MCF 10A (cell line): ENCODE results near the gene SMIM3. TPM values are rescaled to one million over a fixed set of nuclear protein-coding genes. Genes with fewer than 3 reads are reported as not detected.
"Not testable (repeated sequence)": the region's sequence is repeated elsewhere in the genome, so short reads cannot be mapped to it uniquely, and the experiment has no call there.

Experiments
- BruUV-seq: library from RNA; stranded (reverse); fragments of 400-500 nt; replicated peaks from 2 replicates; lab custom pipeline; 2021; lab: Mats Ljungman, UMichigan
- CTCF ChIA-PET: fragments of 300-600 bp; sonication (Branson Sonifier 250); formaldehyde crosslinking; extraction: SDS; loops from one replicate; lab custom pipeline; 2021; ENCODE audit warnings: antibody characterized with exemption, inconsistent platforms; lab: Yijun Ruan, JAX
- POLR2A ChIA-PET: fragments of 300-600, 350-650 bp; sonication (Branson Sonifier 250); formaldehyde crosslinking; extraction: SDS; loops from one replicate; lab custom pipeline; 2020; ENCODE audit warnings: antibody characterized with exemption, inconsistent platforms; lab: Yijun Ruan, JAX
- DNase-seq: peaks from one replicate; pipeline ENCODE4 v3.0.0-alpha.2; 2018; ENCODE audit not compliant: unreplicated experiment
- H3K27ac Mint-ChIP-seq: one replicate; pipeline ENCODE4 v1.8.0; 2022; ENCODE audit warnings: mild to moderate bottlenecking, low read depth, mixed read lengths; ENCODE audit not compliant: unreplicated experiment
- H3K27me3 Mint-ChIP-seq: one replicate; pipeline ENCODE4 v1.8.0; 2022; ENCODE audit warnings: mixed read lengths; ENCODE audit not compliant: insufficient read depth, unreplicated experiment
- H3K36me3 Mint-ChIP-seq: one replicate; pipeline ENCODE4 v1.8.0; 2022; ENCODE audit warnings: mild to moderate bottlenecking, moderate library complexity, mixed read lengths; ENCODE audit not compliant: insufficient read depth, unreplicated experiment
- H3K4me1 Mint-ChIP-seq: one replicate; pipeline ENCODE4 v1.8.0; 2022; ENCODE audit warnings: mixed read lengths; ENCODE audit not compliant: insufficient read depth, unreplicated experiment
- H3K4me3 Mint-ChIP-seq: one replicate; pipeline ENCODE4 v1.8.0; 2022; ENCODE audit warnings: mild to moderate bottlenecking, moderate library complexity, mixed read lengths; ENCODE audit not compliant: unreplicated experiment
- H3K9me3 Mint-ChIP-seq: one replicate; pipeline ENCODE4 v1.8.0; 2022; ENCODE audit warnings: mixed read lengths; ENCODE audit not compliant: unreplicated experiment
- CTCF ChIP-seq: fragments of 200-600 bp; IDR thresholded peaks from one replicate; pipeline ENCODE4 v1.8.0; 2022; ENCODE audit warnings: antibody characterized with exemption, mild to moderate bottlenecking; ENCODE audit not compliant: unreplicated experiment
- intact Hi-C: fragments of 100-400 bp; cut with micrococcal nuclease; formaldehyde crosslinking; loops from 2 replicates; pipeline ENCODE4 v1.14.1; 2022
- total RNA-seq: library from RNA; stranded (reverse); gene quantifications from 2 replicates; pipeline ENCODE4 v1.2.3, GENCODE V29; 2022

Gene SMIM3
- total RNA-seq, 1 experiment from 2014 or later, result 21.7 TPM

GRCh38 chr5:150809363-150809762 lies 30.8 kb downstream of the SMIM3 start:
- CTCF ChIA-PET, result interaction anchor here (0.6 to 3.1 kb wide), 3 partner anchors 8 to 306 kb away, joined by 3 to 19 read pairs (median 8); no protein-coding TSS in a partner anchor
- no TSS peak for BruUV-seq
- no peak overlapping the region for H3K27ac Mint-ChIP-seq

DNA sequence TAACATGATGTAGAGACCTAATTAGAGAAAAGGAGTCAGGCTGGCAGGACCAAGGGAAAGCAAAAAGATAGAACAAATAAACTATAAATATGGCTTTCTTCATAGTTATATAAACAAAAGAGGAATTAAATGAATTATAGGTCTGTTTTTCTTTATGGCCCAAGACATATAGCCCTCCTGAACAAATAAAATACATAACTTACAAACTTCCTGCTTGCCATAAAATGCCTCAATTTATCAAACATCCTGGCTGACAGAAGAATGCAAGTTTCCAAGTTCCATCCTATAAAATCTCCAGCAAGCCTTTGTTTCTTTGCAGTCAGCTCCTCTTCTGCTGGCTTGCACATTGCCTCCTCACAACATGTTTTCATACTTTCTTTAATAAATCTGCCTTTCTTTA lies 36.5 kb downstream of the SMIM3 start:
- no TSS peak for BruUV-seq
- peaks cover 12% of the 10 kb centered on the region for H3K9me3 Mint-ChIP-seq
- no peaks in the 10 kb centered on the region for H3K4me1 Mint-ChIP-seq
- no peaks in the 10 kb centered on the region for H3K27me3 Mint-ChIP-seq
- TF ChIP-seq CTCF, result no peak
- ChIA-PET POLR2A (no interaction called here), CTCF (interaction anchor here (1.7 to 3.7 kb wide), 2 partner anchors 10 to 13 kb away, joined by 8 to 31 read pairs; no protein-coding TSS in a partner anchor)
- H3K4me3 Mint-ChIP-seq, result no peak overlapping the region
- intact Hi-C loops, result no loop called here
- H3K36me3 Mint-ChIP-seq, result no peaks in the 10 kb centered on the region
- no peak overlapping the region for H3K27ac Mint-ChIP-seq
- no peak for DNase-seq

More at GRCh38 chr5:150809363-150809762, 30.8 kb downstream of the SMIM3 start:
- H3K4me1 Mint-ChIP-seq, result no peaks in the 10 kb centered on the region
- H3K9me3 Mint-ChIP-seq, result peaks cover 2% of the 10 kb centered on the region
- POLR2A ChIA-PET, result no interaction called here
- no peak for TF ChIP-seq CTCF
- H3K36me3 Mint-ChIP-seq, result no peaks in the 10 kb centered on the region
- no peak for DNase-seq
- H3K27me3 Mint-ChIP-seq, result no peaks in the 10 kb centered on the region
- H3K4me3 Mint-ChIP-seq, result no peak overlapping the region
- intact Hi-C loops, result no loop called here

- DNase-seq, result no peak
- BruUV-seq, result no TSS peak
- no peak overlapping the region for H3K27ac Mint-ChIP-seq
- no peaks in the 10 kb centered on the region for H3K27me3 Mint-ChIP-seq
- CTCF ChIA-PET, result interaction anchor here (0.6 to 3.7 kb wide), 5 partner anchors 12 to 254 kb away, joined by 3 to 31 read pairs (median 3); no protein-coding TSS in a partner anchor
- H3K4me3 Mint-ChIP-seq, result no peak overlapping the region
- intact Hi-C loops, result no loop called here
- peaks cover 12% of the 10 kb centered on the region for H3K9me3 Mint-ChIP-seq
- no peaks in the 10 kb centered on the region for H3K36me3 Mint-ChIP-seq
- H3K4me1 Mint-ChIP-seq, result no peaks in the 10 kb centered on the region
- no peak for TF ChIP-seq CTCF
- POLR2A ChIA-PET, result interaction anchor here (0.6 kb wide), 1 partner anchor 178 kb away, joined by 3 read pairs; no protein-coding TSS in a partner anchor
These were observed 38.4 kb downstream of the SMIM3 start for GRCh38 chr5:150816946-150817345.

- BruUV-seq, result no TSS peak
These were observed 51.2 kb downstream of the SMIM3 start for GRCh38 chr5:150829744-150830143.

GRCh38 chr5:150831821-150832220 lies 53.3 kb downstream of the SMIM3 start:
- POLR2A ChIA-PET, result interaction anchor here (1.1 kb wide), 1 partner anchor 14 kb away, joined by 3 read pairs; the partner anchor contains the start of gene IRGM

More at GRCh38 chr5:150829744-150830143, 51.2 kb downstream of the SMIM3 start:
- Mint-ChIP-seq H3K36me3 (no peaks in the 10 kb centered on the region), H3K9me3 (peaks cover 14% of the 10 kb centered on the region), H3K4me1 (no peaks in the 10 kb centered on the region), H3K4me3 (no peak overlapping the region), H3K27ac (no peak overlapping the region), H3K27me3 (no peaks in the 10 kb centered on the region)
- intact Hi-C loops, result no loop called here
- CTCF ChIA-PET, result no interaction called here
- no peak for DNase-seq
- no peak for TF ChIP-seq CTCF
- POLR2A ChIA-PET, result no interaction called here

More at GRCh38 chr5:150831821-150832220, 53.3 kb downstream of the SMIM3 start:
- DNase-seq, CTCF ChIA-PET, H3K4me3 Mint-ChIP-seq, H3K27ac Mint-ChIP-seq, H3K27me3 Mint-ChIP-seq, H3K4me1 Mint-ChIP-seq, intact Hi-C loops, BruUV-seq, H3K36me3 Mint-ChIP-seq: not testable (repeated sequence)
- peaks cover 14% of the 10 kb centered on the region for H3K9me3 Mint-ChIP-seq
